Skeletal muscle tissue (tissue), 4 donors: ENCODE measurements around the gene HDAC4. TPM values are rescaled to one million over a fixed set of nuclear protein-coding genes. Genes with fewer than 3 reads are reported as not detected.
A peak's percentile ranks its signal among the peaks of the same experiment; 100 is the strongest.

Experiments
- H3K27ac ChIP-seq: one replicate; pipeline ENCODE4 v1.7.0; 2013; ENCODE audit warnings: mild to moderate bottlenecking, low read depth, low read length, inconsistent platforms
- H3K27me3 ChIP-seq, 3 donors: one replicate each; pipeline ENCODE4 v1.7.0; 2013; ENCODE audit warnings: low read length in 3 of 3; ENCODE audit not compliant: control insufficient read depth in 3 of 3, insufficient read depth in 3 of 3
- H3K36me3 ChIP-seq, 3 donors: one replicate each; pipeline ENCODE4 v1.7.0; 2013; ENCODE audit warnings: low read length in 3 of 3; ENCODE audit not compliant: control insufficient read depth in 3 of 3, insufficient read depth in 3 of 3
- H3K4me1 ChIP-seq, 3 donors: one replicate each; pipeline ENCODE4 v1.7.0; 2013; ENCODE audit warnings: low read length in 3 of 3, mild to moderate bottlenecking in 3 of 3; ENCODE audit not compliant: control insufficient read depth in 3 of 3, insufficient read depth in 3 of 3
- H3K4me3 ChIP-seq, 3 donors: one replicate each; pipeline ENCODE4 v1.7.0; 2013; ENCODE audit warnings: low read length in 3 of 3
- H3K9ac ChIP-seq, 3 donors: one replicate each; pipeline ENCODE4 v1.7.0; 2013; ENCODE audit warnings: low read length in 3 of 3, mild to moderate bottlenecking in 3 of 3, moderate library complexity in 2 of 3, low read depth in 1 of 3
- H3K9me3 ChIP-seq, 3 donors: one replicate each; pipeline ENCODE4 v1.7.0; 2013; ENCODE audit warnings: low read length in 3 of 3; ENCODE audit not compliant: control insufficient read depth in 3 of 3
- total RNA-seq: library from RNA; depleted of rRNA; stranded (reverse); fragments of >200 nt; gene quantifications from one replicate; pipeline ENCODE4 v1.2.3, GENCODE V29; 2014
- donor health status: Osteomylitis.

Gene HDAC4
- total RNA-seq, 1 donor from 2014 or later = 23.5 TPM

GRCh38 chr2:239305771-239306170 lies 95.0 kb downstream of the HDAC4 start:
- Histone ChIP-seq H3K27ac (peak overlapping the region; percentile 98), H3K4me3 (peak overlapping the region; percentile 90 to 91 (median 91)), H3K27me3 (no peaks in the 10 kb centered on the region), H3K9me3 (no peaks in the 10 kb centered on the region), H3K36me3 (peaks cover 0 to 18% (median 3%) of the 10 kb centered on the region in 3 donors), H3K4me1 (peaks cover 83 to 97% (median 88%) of the 10 kb centered on the region in 3 donors), H3K9ac (peak overlapping the region; percentile 94 to 97 (median 95))

GRCh38 chr2:239305222-239305575 lies 95.6 kb downstream of the HDAC4 start:
- no peaks in the 10 kb centered on the region for H3K27me3 ChIP-seq
- peaks cover 83 to 97% (median 88%) of the 10 kb centered on the region in 3 donors for H3K4me1 ChIP-seq
- H3K27ac ChIP-seq = peak overlapping the region; percentile 98
- no peaks in the 10 kb centered on the region for H3K9me3 ChIP-seq
- peak overlapping the region; percentile 78 to 97 (median 94) for H3K9ac ChIP-seq
- peak overlapping the region in 2 of 3 donors; percentile 70 to 91 for H3K4me3 ChIP-seq
- peaks cover 0 to 18% (median 3%) of the 10 kb centered on the region in 3 donors for H3K36me3 ChIP-seq

GRCh38 chr2:239304533-239305221 lies 96.1 kb downstream of the HDAC4 start:
- no peaks in the 10 kb centered on the region for H3K9me3 ChIP-seq
- H3K27me3 ChIP-seq = no peaks in the 10 kb centered on the region
- peak overlapping the region; percentile 78 to 97 (median 94) for H3K9ac ChIP-seq
- H3K36me3 ChIP-seq = peaks cover 0 to 18% (median 3%) of the 10 kb centered on the region in 3 donors
- H3K27ac ChIP-seq = peak overlapping the region; percentile 98
- H3K4me3 ChIP-seq = peak overlapping the region; percentile 35 to 91 (median 70)
- H3K4me1 ChIP-seq = peaks cover 83 to 97% (median 88%) of the 10 kb centered on the region in 3 donors

GRCh38 chr2:239303711-239304532 lies 96.9 kb downstream of the HDAC4 start:
- Histone ChIP-seq H3K4me3 (peak overlapping the region; percentile 35 to 91 (median 70)), H3K27me3 (no peaks in the 10 kb centered on the region), H3K9ac (peak overlapping the region; percentile 78 to 97 (median 94)), H3K27ac (peak overlapping the region; percentile 98), H3K36me3 (peaks cover 0 to 18% (median 3%) of the 10 kb centered on the region in 3 donors), H3K9me3 (no peaks in the 10 kb centered on the region), H3K4me1 (peaks cover 85 to 97% (median 89%) of the 10 kb centered on the region in 3 donors)

GRCh38 chr2:239302808-239303557 lies 97.8 kb downstream of the HDAC4 start:
- peak overlapping the region; percentile 31 to 91 (median 70) for H3K4me3 ChIP-seq
- peak overlapping the region; percentile 78 to 97 (median 94) for H3K9ac ChIP-seq
- no peaks in the 10 kb centered on the region for H3K9me3 ChIP-seq
- H3K27me3 ChIP-seq = no peaks in the 10 kb centered on the region
- peak overlapping the region; percentile 98 for H3K27ac ChIP-seq
- peaks cover 89 to 97% (median 90%) of the 10 kb centered on the region in 3 donors for H3K4me1 ChIP-seq
- peaks cover 0 to 15% (median 3%) of the 10 kb centered on the region in 3 donors for H3K36me3 ChIP-seq

GRCh38 chr2:239302083-239302807 lies 98.6 kb downstream of the HDAC4 start:
- H3K4me1 ChIP-seq = peaks cover 89 to 97% (median 91%) of the 10 kb centered on the region in 3 donors
- no peaks in the 10 kb centered on the region for H3K27me3 ChIP-seq
- no peaks in the 10 kb centered on the region for H3K9me3 ChIP-seq
- peaks cover 0 to 13% (median 3%) of the 10 kb centered on the region in 3 donors for H3K36me3 ChIP-seq
- peak overlapping the region; percentile 31 to 91 (median 70) for H3K4me3 ChIP-seq
- peak overlapping the region; percentile 98 for H3K27ac ChIP-seq
- H3K9ac ChIP-seq = peak overlapping the region; percentile 78 to 97 (median 94)

- H3K4me1 ChIP-seq = peaks cover 89 to 96% (median 94%) of the 10 kb centered on the region in 3 donors
- peak overlapping the region; percentile 21 to 29 (median 27) for H3K4me3 ChIP-seq
- H3K27me3 ChIP-seq = no peaks in the 10 kb centered on the region
- H3K36me3 ChIP-seq = peaks cover 0 to 8% (median 3%) of the 10 kb centered on the region in 3 donors
- H3K9me3 ChIP-seq = no peaks in the 10 kb centered on the region
- peak overlapping the region; percentile 30 to 97 (median 35) for H3K9ac ChIP-seq
- peak overlapping the region; percentile 98 for H3K27ac ChIP-seq
Measured at GRCh38 chr2:239300871-239301735, 99.7 kb downstream of the HDAC4 start.

- H3K9me3 ChIP-seq = no peaks in the 10 kb centered on the region
- H3K9ac ChIP-seq = peak overlapping the region in 2 of 3 donors; percentile 30 to 97
- H3K36me3 ChIP-seq = peaks cover 0 to 11% (median 0%) of the 10 kb centered on the region in 3 donors
- peak overlapping the region in 1 of 3 donors; percentile 27 for H3K4me3 ChIP-seq
- peaks cover 93 to 98% (median 98%) of the 10 kb centered on the region in 3 donors for H3K4me1 ChIP-seq
- peak overlapping the region; percentile 98 for H3K27ac ChIP-seq
- H3K27me3 ChIP-seq = no peaks in the 10 kb centered on the region
Measured at GRCh38 chr2:239300242-239300641, 100.6 kb downstream of the HDAC4 start.
